GM18499 (cell line): ENCODE measurements around the gene GSTO1.

Experiments used
- ATAC-seq: cut with Tn5 transposase; IDR thresholded peaks from one replicate; pipeline ENCODE4 v1.9.1; 2021; ENCODE audit warnings: moderate number of reproducible peaks; ENCODE audit not compliant: insufficient read depth, unreplicated experiment

Gene GSTO1

GRCh38 chr10:104301907-104302690 lies 47.4 kb downstream of the GSTO1 start:
- no peak for ATAC-seq

GRCh38 chr10:104303594-104304355 lies 49.1 kb downstream of the GSTO1 start:
- ATAC-seq: no peak

- no peak for ATAC-seq
These were observed 49.7 kb downstream of the GSTO1 start for GRCh38 chr10:104304356-104304745.

- ATAC-seq: no peak
These were observed 50.2 kb downstream of the GSTO1 start for GRCh38 chr10:104304927-104305326.

- ATAC-seq: no peak
These were observed 52.2 kb downstream of the GSTO1 start for GRCh38 chr10:104306897-104307296.

GRCh38 chr10:104307576-104308438 lies 53.1 kb downstream of the GSTO1 start:
- no peak for ATAC-seq

GRCh38 chr10:104308439-104308903 lies 53.8 kb downstream of the GSTO1 start:
- ATAC-seq: peak; percentile 74

- ATAC-seq: no peak
These were observed 55.6 kb downstream of the GSTO1 start for GRCh38 chr10:104309980-104310978.

GRCh38 chr10:104311184-104311720 lies 56.6 kb downstream of the GSTO1 start:
- no peak for ATAC-seq

GRCh38 chr10:104314591-104315485 lies 60.1 kb downstream of the GSTO1 start:
- ATAC-seq: no peak

- no peak for ATAC-seq
These were observed 60.8 kb downstream of the GSTO1 start for GRCh38 chr10:104315486-104315921.

- no peak for ATAC-seq
These were observed 61.8 kb downstream of the GSTO1 start for GRCh38 chr10:104316321-104317099.
